HEK293T (cell line): ENCODE data around the gene STH.
"Not testable (repeated sequence)": the region's sequence is repeated elsewhere in the genome, so short reads cannot be mapped to it uniquely, and the experiment has no call there.

Source experiments
- BHLHE40 ChIP-seq: fragments of 450-650 bp; IDR thresholded peaks from 2 replicates; pipeline ENCODE4 v1.6.1; 2016; ENCODE audit warnings: mild to moderate bottlenecking, moderate library complexity, borderline replicate concordance
- SP1 ChIP-seq: fragments of 450-650 bp; IDR thresholded peaks from 2 replicates; pipeline ENCODE4 v1.6.1; 2017
- SUZ12 ChIP-seq: fragments of 450-650 bp; IDR thresholded peaks from 2 replicates; pipeline ENCODE4 v1.6.1; 2016; ENCODE audit warnings: mild to moderate bottlenecking

DNA sequence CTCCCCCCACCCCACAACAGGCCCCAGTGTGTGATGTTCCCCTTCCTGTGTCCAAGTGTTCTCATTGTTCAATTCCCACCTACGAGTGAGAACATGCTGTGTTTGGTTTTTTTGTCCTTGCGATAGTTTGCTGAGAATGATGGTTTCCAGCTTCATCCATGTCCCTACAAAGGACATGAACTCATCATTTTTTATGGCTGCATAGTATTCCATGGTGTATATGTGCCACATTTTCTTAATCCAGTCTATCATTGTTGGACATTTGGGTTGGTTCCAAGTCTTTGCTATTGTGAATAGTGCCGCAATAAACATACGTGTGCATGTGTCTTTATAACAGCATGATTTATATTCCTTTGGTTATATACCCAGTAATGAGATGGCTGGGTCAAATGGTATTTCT lies 42.3 kb upstream of the STH start:
- TF ChIP-seq SUZ12, SP1, BHLHE40: not testable (repeated sequence)
